ENCODE data around the gene FHOD3.

Gene FHOD3

DNA sequence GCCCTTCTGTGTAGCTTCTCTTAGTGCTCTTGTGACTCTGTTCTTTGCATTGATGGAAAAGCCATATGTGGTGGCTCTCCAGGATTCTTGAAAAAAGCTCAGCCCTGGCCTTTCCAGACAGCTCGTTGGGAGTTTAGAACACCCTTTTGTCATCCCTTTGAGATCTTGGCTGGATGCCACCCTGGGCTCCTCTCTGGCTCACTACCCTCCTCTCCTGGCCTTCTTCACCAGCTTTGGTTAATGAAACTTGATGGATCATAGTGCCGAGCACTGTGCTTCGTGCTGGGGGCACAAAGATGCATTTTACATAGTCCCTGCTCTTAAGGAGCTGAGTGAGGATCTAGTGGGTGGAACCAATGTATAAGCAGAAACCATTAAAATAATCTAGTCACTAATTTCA lies 15.6 kb upstream of the FHOD3 start:
- no peak for TF ChIP-seq POLR2A (IDR thresholded peaks at IDR 0.05; ENCODE audit: low read length)
- no peak for TF ChIP-seq GATA1 (IDR thresholded peaks at IDR 0.05; ENCODE audit: low read depth, low read length)
- peak in 1 of 2 experiments; percentile 24 for DNase-seq

DNA sequence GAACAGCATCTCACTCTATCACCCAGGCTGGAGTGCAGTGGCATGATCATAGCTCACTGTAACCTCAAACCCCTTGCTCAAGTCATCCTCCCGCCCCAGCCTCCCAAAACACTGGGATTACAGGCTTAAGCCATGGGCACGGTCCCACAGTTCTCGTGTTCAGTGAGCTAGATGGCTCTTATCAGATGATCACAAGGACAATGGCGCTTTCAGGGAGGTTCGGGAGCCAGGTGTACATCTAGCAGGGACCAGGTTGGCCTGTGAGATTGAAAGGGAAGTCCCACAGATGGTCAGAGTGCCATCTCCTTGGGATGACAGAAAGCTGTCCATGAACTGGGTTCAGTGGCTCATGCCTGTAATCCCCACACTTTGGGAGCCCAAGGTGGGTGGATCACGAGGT lies 14.1 kb upstream of the FHOD3 start:
- no peak for DNase-seq
- TF ChIP-seq POLR2A (IDR thresholded peaks at IDR 0.05; ENCODE audit: low read length), result no peak
- no peak for TF ChIP-seq GATA1 (IDR thresholded peaks at IDR 0.05; ENCODE audit: low read depth, low read length)

DNA sequence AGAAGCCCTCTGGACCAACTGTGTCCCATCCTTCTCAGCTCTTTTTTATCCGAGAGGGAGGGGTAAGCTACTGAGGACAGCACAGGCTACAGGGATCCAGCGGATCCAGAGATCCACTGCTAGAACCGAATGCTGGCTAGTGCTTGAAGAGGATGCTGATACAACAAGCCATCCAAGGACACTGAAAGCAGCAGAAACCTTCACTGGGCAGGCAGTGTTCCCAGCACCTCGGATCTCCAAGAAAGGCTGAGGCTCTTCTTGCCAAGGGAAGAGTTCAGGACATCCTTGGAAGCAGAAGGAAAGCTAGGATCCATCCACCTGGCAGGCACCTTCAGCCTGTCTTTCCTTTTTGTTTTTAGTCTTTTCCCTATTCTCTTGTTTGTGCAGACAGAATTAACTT lies 13.2 kb upstream of the FHOD3 start:
- TF ChIP-seq POLR2A (IDR thresholded peaks at IDR 0.05; ENCODE audit: low read length), result no peak
- TF ChIP-seq GATA1 (IDR thresholded peaks at IDR 0.05; ENCODE audit: low read depth, low read length), result no peak
- no peak for DNase-seq

DNA sequence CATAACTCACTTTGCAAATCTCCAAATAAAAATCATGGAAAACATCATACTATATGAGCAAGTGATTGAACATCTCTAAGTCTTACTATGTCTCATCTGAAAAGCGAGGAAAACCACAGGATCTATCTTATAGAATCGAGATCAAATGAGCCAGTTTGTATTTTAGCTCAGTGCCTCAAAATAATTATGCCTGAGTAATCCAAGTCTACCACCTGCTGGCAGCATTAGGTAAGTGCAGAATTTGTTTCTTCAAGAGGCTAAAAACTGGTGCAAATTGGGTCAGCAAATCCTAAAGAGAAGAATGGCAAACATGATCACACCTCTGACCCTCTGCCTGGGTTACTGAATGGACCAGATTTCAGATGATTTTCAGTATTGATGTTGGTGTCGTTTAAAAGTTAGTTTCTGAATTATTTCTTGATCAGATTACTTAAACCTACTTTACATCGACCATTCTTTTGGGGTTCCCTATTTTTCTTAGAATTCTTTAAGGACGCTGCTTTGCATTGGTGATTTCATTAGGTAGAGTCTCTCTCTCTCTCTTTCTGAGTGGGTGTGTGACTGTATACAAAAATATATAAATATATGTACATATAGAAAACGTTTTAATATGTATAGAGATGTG lies 12.7 kb upstream of the FHOD3 start:
- no peak for TF ChIP-seq GATA1 (IDR thresholded peaks at IDR 0.05; ENCODE audit: low read depth, low read length)
- no peak for TF ChIP-seq POLR2A (IDR thresholded peaks at IDR 0.05; ENCODE audit: low read length)
- DNase-seq, result peak; percentile 74 to 85

DNA sequence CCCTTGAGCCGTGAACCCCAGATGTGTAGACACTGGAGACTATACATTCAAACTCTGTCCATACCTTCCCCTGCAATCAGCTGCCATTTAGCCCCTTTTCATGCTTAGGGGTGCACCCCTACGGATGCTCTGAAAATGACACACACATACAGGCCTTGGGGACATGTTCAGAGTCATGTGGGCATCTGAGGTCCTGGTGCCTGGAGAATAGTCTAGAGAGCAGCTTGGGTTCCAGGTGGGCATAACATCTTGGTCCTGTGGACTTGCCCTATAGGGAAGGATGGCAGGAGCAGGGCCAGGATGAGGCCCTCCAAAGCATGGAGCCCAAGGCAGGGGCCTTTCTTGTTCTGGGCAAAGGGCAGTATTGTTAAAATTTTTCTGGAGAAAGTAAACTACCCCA lies 9.9 kb upstream of the FHOD3 start:
- TF ChIP-seq GATA1 (IDR thresholded peaks at IDR 0.05; ENCODE audit: low read depth, low read length), result no peak
- TF ChIP-seq POLR2A (IDR thresholded peaks at IDR 0.05; ENCODE audit: low read length), result no peak
- no peak for DNase-seq

DNA sequence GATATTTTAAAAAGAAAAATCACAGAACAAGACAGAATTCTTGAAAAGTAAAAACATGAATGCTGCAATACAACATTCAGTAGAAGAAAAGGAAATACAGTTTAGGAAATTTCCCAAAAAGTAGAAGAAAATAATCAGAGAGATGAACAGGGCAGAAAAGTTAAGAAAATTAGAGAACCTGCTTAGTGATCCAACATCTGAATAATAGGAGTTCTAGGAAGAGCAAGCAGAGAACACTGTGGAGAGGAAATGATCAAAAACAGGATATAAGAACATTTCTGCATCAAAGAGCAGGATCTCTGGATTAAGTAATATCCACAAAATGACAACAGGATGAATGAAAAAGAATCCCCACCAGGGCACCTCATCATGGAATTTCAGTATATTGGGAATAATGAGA lies 8.8 kb upstream of the FHOD3 start:
- TF ChIP-seq GATA1 (IDR thresholded peaks at IDR 0.05; ENCODE audit: low read depth, low read length) (no peak), POLR2A (IDR thresholded peaks at IDR 0.05; ENCODE audit: low read length) (no peak)
- no peak for DNase-seq

DNA sequence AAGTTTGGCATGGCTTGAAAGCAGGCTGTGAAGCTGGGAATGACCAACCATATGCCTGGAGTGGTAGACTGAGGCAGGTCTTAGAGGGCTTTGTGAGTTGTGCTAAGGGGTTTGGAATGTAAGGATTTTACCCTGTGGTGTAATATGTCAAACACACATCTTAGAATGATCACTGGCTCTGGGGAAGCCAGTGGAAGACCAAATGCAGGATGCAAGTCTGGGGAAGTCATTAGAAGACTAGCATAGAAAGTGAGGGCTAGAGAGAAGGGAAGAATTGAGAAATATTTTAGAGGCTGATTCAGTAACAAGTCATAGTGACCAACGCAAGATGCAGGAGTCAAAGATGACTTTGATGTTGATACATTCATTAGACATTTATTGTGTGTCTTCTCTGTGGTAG lies 3.5 kb upstream of the FHOD3 start:
- no peak for DNase-seq
- TF ChIP-seq POLR2A (IDR thresholded peaks at IDR 0.05; ENCODE audit: low read length), result no peak
- TF ChIP-seq GATA1 (IDR thresholded peaks at IDR 0.05; ENCODE audit: low read depth, low read length), result no peak

DNA sequence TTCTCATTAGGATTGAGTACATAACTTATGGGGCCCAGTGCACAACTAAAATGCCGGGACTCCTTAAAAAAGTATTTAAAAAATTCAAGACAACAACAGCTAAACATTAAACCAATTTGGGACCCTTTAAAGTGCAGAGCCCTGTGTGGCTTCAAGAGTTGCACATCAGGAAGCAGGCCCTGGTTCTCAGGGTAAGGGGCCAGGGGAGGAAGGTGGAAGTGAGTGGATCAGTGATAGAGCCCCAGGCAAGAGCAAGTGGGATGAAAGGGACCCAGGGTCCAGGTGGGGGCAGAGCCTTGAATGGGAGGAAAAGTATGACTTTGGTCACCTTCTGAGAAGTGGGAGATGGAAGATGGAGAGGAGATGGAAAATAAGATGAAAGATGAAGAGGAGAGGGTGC lies 2.3 kb upstream of the FHOD3 start:
- no peak for DNase-seq
- TF ChIP-seq GATA1 (IDR thresholded peaks at IDR 0.05; ENCODE audit: low read depth, low read length) (no peak), POLR2A (IDR thresholded peaks at IDR 0.05; ENCODE audit: low read length) (no peak)

DNA sequence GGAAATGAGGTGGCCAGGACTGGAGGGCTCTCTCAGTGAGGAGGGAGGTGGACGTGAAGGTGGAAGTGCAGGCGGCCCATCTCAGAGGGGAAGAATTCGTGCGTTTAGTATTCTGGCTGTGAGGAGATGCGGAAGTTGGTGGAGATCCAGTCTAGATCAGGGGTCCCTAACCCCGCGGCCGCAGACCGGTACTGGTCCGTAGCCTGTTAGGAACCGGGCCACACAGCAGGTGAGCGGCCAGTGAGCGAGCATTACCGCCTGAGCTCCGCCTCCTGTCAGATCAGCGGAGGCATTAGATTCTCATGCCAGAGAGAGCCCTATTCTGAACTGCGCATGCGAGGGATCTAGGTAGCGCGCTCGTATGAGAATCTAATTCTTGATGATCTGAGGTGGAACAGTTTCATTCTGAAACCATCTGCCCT lies 1.6 kb upstream of the FHOD3 start:
- TF ChIP-seq POLR2A (IDR thresholded peaks at IDR 0.05; ENCODE audit: low read length) (no peak), GATA1 (IDR thresholded peaks at IDR 0.05; ENCODE audit: low read depth, low read length) (no peak)
- DNase-seq, result no peak

DNA sequence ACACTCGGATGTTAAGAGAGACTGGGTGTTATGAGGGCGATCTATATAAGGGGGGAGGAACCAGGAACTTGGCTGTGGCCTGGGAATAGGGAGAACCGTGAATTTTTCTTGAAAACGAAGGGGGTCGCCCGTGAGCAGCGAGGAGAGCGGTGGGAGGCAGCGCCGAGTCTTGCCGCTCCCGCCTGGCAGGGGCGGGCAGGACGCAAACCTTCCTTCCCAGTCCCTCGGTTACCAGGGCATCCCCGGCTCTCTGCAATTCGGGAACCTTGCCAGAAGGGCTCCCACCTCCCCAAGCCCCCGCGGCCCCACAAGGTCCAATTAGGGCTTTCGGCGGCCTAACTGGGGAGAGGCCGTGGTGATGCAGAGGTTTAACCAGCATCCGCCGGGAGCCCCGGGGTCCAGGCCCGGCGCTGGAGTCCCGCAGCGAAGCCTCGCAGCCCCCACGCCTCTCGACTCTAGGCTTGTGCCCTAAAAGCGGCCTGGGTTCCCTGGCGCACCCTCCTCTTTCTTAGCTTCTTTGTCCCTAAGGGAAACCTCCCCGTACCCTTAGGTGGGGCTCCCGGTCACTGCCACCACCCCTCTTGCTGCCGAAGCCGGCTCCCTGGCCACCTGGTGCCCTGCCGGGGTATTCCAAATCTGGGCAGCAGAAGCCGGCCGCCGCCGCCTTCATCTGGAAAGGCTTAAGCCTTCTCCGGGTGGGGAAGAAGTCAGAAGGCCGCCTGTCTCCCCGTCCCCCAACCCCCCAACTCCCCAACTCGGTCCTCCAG lies 680 bp upstream of the FHOD3 start:
- TF ChIP-seq GATA1 (IDR thresholded peaks at IDR 0.05; ENCODE audit: low read depth, low read length) (no peak), POLR2A (IDR thresholded peaks at IDR 0.05; ENCODE audit: low read length) (no peak)
- peak; percentile 18 to 26 for DNase-seq

DNA sequence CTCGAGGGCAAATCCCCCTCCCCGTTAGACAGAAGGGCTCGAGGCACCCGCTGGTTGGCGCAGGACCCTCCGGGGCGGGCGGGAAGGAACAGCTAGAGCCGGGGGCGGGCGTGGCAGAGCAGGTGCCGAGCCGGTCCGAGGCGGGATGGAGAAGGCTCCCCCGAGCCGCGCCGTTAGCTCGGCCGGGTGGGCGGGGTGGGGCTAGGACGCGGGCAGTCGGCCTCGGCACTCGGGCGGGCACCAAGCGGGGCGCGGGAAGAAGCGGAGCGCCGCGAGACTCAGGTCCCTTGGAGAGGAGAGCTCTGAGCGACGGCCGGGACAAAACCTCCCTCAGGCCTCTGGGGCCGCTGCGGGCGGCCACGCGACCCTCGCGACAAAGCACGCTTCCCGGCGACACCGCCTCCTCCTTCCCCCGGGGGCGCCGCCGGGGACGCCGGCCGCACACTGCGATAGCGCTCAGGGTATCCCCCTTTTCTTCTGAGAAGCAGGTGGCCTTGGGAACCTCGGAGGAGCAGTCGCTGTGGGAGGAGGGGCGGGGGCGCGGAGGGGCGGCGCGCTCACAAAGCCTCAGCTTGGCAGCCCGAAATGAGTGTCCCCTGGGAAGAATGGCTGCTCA lies 721 bp downstream of the FHOD3 start:
- TF ChIP-seq GATA1 (IDR thresholded peaks at IDR 0.05; ENCODE audit: low read depth, low read length), result no peak
- no peak for DNase-seq

DNA sequence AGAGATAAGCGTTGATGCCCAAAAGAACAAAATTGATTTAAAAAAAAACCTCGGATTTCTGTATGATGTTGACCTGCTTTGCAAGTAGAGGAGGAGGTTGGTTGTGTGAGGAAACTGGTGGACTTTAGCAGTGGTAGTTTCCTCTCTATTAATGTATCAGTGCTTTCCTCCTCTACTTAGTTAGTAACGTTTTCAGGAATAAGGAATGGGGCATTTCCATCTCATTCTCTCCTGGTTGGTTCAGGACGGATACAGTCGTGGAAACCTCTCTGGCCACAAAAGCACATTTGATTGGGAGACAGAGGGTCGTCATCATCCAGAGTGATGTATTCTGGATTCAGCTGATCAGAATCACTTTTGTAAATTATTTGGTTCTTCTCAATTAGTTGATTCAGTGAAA lies 1.5 kb downstream of the FHOD3 start:
- DNase-seq, result no peak
- no peak for TF ChIP-seq GATA1 (IDR thresholded peaks at IDR 0.05; ENCODE audit: low read depth, low read length)

DNA sequence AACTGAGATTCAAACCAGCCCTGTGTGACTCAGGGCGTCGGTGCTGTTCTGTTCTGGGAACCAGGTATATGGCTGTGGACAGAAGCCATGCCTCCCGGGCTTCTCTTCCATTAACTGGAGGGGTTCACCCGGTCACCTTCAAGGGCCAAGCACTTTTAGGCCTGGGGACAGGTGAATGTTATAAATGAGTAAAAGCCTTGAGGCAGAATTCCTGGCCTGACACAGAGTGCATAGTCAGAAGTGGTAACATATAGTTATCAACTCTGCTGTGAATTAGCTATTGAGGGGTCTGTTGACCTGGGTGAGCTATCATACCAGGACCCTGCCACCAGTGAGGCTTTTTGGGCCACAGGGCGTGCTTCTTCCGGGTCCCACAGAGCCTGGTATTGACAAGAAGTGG lies 2.7 kb downstream of the FHOD3 start:
- TF ChIP-seq POLR2A (IDR thresholded peaks at IDR 0.05; ENCODE audit: low read length), result no peak
- no peak for TF ChIP-seq GATA1 (IDR thresholded peaks at IDR 0.05; ENCODE audit: low read depth, low read length)
- no peak for DNase-seq

DNA sequence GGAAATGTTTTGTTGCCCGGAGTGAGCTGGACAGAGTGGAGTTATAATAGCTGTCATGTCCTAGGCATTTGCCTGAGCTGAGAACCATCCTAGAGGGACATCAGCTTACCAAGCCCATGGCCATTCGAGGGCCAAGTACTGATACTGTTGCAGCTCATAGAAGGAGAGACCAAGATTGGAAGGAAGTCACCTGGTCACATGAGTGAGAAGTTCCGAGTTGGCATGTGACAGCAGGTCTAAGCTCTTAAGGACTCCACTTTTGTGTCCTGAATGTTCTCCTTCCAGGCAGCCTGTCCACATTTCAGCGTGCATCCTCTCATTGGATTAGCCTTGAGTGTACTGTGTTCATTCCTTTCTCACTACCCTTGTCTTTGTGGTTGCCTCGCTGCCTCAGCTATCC lies 4.4 kb downstream of the FHOD3 start:
- no peak for TF ChIP-seq POLR2A (IDR thresholded peaks at IDR 0.05; ENCODE audit: low read length)
- no peak for TF ChIP-seq GATA1 (IDR thresholded peaks at IDR 0.05; ENCODE audit: low read depth, low read length)
- no peak for DNase-seq

DNA sequence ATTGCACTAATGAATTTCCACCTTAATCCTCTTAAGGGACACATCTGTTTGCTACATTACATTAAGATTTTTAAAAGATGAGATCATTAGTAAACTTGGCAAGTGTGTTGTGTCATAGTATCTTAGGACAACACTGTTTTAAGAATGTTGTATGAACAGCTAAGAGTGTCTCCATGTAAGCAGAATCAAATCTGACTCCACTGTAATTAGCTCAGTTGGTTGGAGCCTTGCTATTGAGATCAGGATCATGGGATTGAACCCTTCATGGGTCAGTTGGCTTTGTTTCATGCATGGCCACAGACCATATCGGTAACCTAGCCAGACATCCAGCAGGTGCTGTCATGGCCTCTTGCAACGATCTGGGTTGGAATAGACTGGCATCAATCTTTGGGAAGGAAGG lies 5.2 kb downstream of the FHOD3 start:
- no peak for DNase-seq
- TF ChIP-seq POLR2A (IDR thresholded peaks at IDR 0.05; ENCODE audit: low read length) (no peak), GATA1 (IDR thresholded peaks at IDR 0.05; ENCODE audit: low read depth, low read length) (no peak)
